Stimulated activated CD8-positive, alpha-beta memory T cell treated with anti-CD3 and anti-CD28 coated beads, Interleukin-7, amount 100 ng/mL, for 48 hours (primary cell): ENCODE results near the gene STPG2.

Experiments
- DNase-seq, 2 donors: peaks; one replicate each; pipeline ENCODE4 v3.0.0-alpha.2; 2020; ENCODE audit warnings: low read depth in 1 of 2; ENCODE audit errors: extremely low read depth in 1 of 2

STPG2 gene

DNA sequence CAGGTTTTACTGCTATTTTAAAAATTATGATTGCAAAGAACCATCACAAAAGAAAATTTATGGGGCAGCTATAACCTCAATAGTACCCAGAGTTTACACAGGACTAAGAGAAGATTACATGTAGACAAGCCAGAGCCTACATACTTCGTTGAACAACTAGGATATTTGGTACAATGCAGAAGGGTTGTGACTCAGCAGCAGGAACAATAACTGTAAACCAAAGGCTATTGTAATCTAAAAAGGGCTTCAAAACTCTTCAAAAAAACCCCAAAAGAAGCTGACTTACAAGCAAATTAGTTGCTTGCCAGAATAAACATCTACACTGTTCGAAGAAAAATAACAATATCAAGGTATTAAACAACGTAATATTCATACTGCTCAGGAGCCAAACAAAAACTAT, 618.0 kb downstream of the STPG2 start:
- DNase-seq: no peak

DNA sequence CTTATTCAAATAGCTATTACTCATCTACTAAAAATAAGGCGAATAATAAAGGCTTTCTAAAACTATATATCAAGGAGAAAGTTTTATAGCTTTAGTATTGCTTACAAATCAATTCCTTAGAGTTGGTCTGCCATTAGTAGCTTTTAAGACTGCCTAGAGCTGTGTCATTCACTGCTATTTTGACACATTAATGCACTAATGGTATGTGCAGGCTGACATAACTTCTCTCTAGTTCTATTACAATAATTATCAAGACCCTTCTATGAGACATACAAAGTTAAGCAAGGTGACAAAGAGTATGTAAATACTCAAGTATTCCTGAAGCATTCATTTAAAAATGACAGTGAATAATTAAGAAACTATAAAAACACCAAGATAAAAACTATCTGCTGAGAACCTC, 625.3 kb downstream of the STPG2 start:
- no peak for DNase-seq

DNA sequence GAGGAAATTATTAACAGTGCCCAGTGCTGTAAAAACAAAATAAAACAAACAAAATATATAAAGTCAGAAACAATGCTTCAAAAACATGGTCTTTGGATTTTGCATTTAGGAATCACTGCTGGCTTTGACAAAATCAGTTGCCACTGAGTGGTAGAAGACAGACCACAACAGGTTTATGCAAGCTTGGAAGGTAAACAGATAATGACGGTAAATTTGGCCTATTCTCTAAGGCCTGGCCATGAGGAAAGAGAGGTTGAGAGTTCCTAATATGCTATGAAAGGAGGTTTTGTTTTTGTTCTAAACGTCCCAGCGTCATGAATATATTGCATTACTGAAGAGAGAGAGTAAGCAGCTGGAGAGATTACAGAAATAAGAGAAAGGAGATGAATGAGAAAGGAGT, 629.4 kb downstream of the STPG2 start:
- no peak for DNase-seq
